T-helper 17 cell (primary cell): ENCODE measurements around the gene MRPL39. TPM values are rescaled to one million over a fixed set of nuclear protein-coding genes. Genes with fewer than 3 reads are reported as not detected.

ENCODE experiments used
- total RNA-seq, 4 donors: library from RNA in 2 of 4; stranded (reverse) in 2 of 4; gene quantifications; one replicate each; pipeline ENCODE4 v1.2.3 and lab custom pipeline; 2022 to 2026

MRPL39 gene
- total RNA-seq, 2 donors from 2014 or later, result 8.9 to 9.9 TPM

Other genes with a start within 250 kb of the MRPL39 start
- under 1 TPM in 1 of 2 donors, not detected in 1; 0.21 TPM for gene JAM2, start 31.8 kb upstream of the MRPL39 start, total RNA-seq
- 10 to 100 TPM; 35.7 to 41.6 TPM for gene ATP5PF, start 127.4 kb upstream of the MRPL39 start, total RNA-seq
- gene GABPA, start 127.5 kb upstream of the MRPL39 start, total RNA-seq, result 10 to 100 TPM; 18.1 to 23.9 TPM